Tibial nerve (tissue), 4 donors: Measurements from ENCODE around the gene CD81. TPM values are rescaled to one million over a fixed set of nuclear protein-coding genes. Genes with fewer than 3 reads are reported as not detected.

Source experiments
- DNase-seq, 2 donors: peaks; one replicate each; pipeline ENCODE4 v3.0.0-alpha.2; 2019; ENCODE audit warnings: low spot score in 2 of 2
- H3K27ac ChIP-seq, 4 donors: fragments of 200-600 bp; sonication (generic) in 3 of 4; one replicate each; pipeline ENCODE4 v1.5.1; 2017 to 2019; ENCODE audit warnings: mild to moderate bottlenecking in 1 of 4
- H3K27me3 ChIP-seq, 2 donors: fragments of 200-600 bp; sonication (generic) in 1 of 2; one replicate each; pipeline versions ENCODE4 v1.5.1 to v1.6.0; 2017 to 2019
- H3K36me3 ChIP-seq, 3 donors: fragments of 200-600 bp; sonication (generic); one replicate each; pipeline ENCODE4 v1.5.1; 2018 to 2019
- H3K4me1 ChIP-seq, 4 donors: fragments of 200-600 bp; sonication (generic) in 3 of 4; one replicate each; pipeline ENCODE4 v1.5.1; 2017 to 2019
- H3K4me3 ChIP-seq, 4 donors: fragments of 200-600 bp; sonication (generic) in 3 of 4; one replicate each; pipeline ENCODE4 v1.5.1; 2017 to 2019; ENCODE audit warnings: mild to moderate bottlenecking in 1 of 4, moderate library complexity in 1 of 4
- H3K9me3 ChIP-seq, 4 donors: fragments of 200-600 bp; sonication (generic) in 3 of 4; one replicate each; pipeline ENCODE4 v1.5.1; 2017 to 2019
- EP300 ChIP-seq, 2 donors: sonication (generic); formaldehyde crosslinking; IDR thresholded peaks; one replicate each; pipeline ENCODE4 v1.6.1; 2017; ENCODE audit warnings: antibody characterized with exemption in 2 of 2, mild to moderate bottlenecking in 1 of 2
- POLR2A ChIP-seq, 2 donors: fragments of 450-650 bp; IDR thresholded peaks; one replicate each; pipeline ENCODE4 v1.6.1; 2017; ENCODE audit warnings: antibody characterized with exemption in 2 of 2, mild to moderate bottlenecking in 2 of 2, moderate library complexity in 2 of 2
- WGBS, 2 donors: methylation state at CpG; one replicate each; pipeline ENCODE4 v1.1.5; 2018; 5-methylcytosine and 5-hydroxymethylcytosine counted together
- total RNA-seq, 4 donors: library from RNA; depleted of rRNA; stranded (reverse); fragments of >200 nt; gene quantifications; one replicate each; pipeline ENCODE4 v1.1.0, GENCODE V29; 2016
- TF ChIP-seq, protein P1 (sequence below), 5 experiments: fragments of 200-600 bp in 3 of 5; fragments of 450-650 bp in 2 of 5; sonication (generic) in 3 of 5; IDR thresholded peaks; one replicate each; pipeline ENCODE4 v1.5.1; 2016 to 2019; ENCODE audit warnings: antibody characterized with exemption in 5 of 5, mild to moderate bottlenecking in 3 of 5, moderate library complexity in 2 of 5

CD81 gene
- total RNA-seq, 4 donors from 2014 or later = 650 to 822 (median 674) TPM

GRCh38 chr11:2435288-2436012, 58.3 kb downstream of the CD81 start:
- WGBS, 2 donors = 84 to 87% methylated on average over 12 of the region's 12 CpGs
- H3K27ac ChIP-seq = no peak overlapping the region
- H3K4me3 ChIP-seq = no peak overlapping the region
- TF ChIP-seq EP300 (IDR thresholded peaks at IDR 0.05) (no peak), POLR2A (IDR thresholded peaks at IDR 0.05) (no peak)
- TF ChIP-seq, protein P1, sequence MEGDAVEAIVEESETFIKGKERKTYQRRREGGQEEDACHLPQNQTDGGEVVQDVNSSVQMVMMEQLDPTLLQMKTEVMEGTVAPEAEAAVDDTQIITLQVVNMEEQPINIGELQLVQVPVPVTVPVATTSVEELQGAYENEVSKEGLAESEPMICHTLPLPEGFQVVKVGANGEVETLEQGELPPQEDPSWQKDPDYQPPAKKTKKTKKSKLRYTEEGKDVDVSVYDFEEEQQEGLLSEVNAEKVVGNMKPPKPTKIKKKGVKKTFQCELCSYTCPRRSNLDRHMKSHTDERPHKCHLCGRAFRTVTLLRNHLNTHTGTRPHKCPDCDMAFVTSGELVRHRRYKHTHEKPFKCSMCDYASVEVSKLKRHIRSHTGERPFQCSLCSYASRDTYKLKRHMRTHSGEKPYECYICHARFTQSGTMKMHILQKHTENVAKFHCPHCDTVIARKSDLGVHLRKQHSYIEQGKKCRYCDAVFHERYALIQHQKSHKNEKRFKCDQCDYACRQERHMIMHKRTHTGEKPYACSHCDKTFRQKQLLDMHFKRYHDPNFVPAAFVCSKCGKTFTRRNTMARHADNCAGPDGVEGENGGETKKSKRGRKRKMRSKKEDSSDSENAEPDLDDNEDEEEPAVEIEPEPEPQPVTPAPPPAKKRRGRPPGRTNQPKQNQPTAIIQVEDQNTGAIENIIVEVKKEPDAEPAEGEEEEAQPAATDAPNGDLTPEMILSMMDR (IDR thresholded peaks at IDR 0.05) = no peak
- DNase-seq = no peak
- no peaks in the 10 kb centered on the region for H3K36me3 ChIP-seq
- no peaks in the 10 kb centered on the region for H3K4me1 ChIP-seq
- H3K9me3 ChIP-seq = peaks cover 0 to 11% (median 0%) of the 10 kb centered on the region in 4 donors
- H3K27me3 ChIP-seq = peaks cover 0 to 22% of the 10 kb centered on the region in 2 donors

GRCh38 chr11:2436013-2436520, 59.0 kb downstream of the CD81 start:
- TF ChIP-seq EP300 (IDR thresholded peaks at IDR 0.05) (no peak), POLR2A (IDR thresholded peaks at IDR 0.05) (no peak)
- TF ChIP-seq, protein P1 (IDR thresholded peaks at IDR 0.05) = no peak
- Histone ChIP-seq H3K36me3 (no peaks in the 10 kb centered on the region), H3K4me3 (no peak overlapping the region), H3K4me1 (no peaks in the 10 kb centered on the region), H3K27ac (no peak overlapping the region), H3K9me3 (peaks cover 0 to 11% (median 0%) of the 10 kb centered on the region in 4 donors), H3K27me3 (peaks cover 0 to 23% of the 10 kb centered on the region in 2 donors)
- DNase-seq = no peak
- WGBS, 2 donors = 69 to 82% methylated on average over 8 to 10 of the region's 10 CpGs

DNA sequence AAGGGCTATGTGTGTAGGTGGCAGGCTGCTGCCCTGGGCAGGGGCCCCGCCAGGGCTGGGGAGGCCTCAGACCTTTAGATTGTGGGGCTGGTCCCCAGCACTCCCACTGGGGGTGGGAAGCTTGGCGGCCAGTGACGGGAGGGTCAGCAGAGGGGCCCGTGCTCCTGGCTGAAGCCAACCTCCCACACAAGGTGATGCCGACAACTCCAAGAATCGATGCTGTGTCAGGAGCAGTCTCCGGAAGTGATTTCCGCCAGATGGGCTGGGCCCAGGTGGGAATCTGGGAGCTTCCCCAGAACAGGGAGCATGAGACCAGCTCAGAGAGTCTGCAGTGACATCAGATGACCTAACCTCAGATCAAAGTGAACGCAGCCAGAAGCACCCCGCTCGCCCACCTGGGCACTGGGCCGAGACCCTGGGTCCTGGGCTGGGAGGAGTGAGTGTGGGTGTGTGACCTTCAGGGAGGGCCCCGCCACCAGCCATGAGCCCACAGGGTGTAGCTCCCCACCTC, 59.5 kb downstream of the CD81 start:
- DNase-seq = no peak

DNA sequence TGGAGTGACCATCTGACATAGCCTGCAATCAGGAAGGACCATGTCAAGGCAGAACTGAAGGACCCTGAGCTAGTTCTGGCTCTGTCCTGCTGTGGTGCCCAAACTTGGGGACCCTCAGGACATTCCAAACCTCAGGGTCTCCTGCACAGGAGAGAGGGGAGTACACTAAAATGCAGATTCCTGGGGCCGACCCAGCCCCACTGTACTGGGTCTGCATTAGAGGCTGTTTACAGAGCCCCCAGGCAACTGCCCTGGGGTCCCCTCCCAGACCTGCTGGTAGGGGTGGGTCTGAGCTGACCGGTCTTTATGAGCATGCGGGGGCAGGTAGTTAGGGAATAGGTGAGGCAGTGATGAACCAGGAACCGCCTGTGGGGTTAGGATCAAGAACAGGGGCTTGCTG, 60.4 kb downstream of the CD81 start:
- Histone ChIP-seq H3K4me1 (no peaks in the 10 kb centered on the region), H3K36me3 (no peaks in the 10 kb centered on the region), H3K9me3 (peaks cover 0 to 12% (median 0%) of the 10 kb centered on the region in 4 donors), H3K27me3 (peaks cover 0 to 32% of the 10 kb centered on the region in 2 donors), H3K27ac (no peak overlapping the region), H3K4me3 (no peak overlapping the region)
- WGBS, 2 donors = 81 to 82% methylated on average over 3 to 4 of the region's 4 CpGs
- DNase-seq = no peak
- TF ChIP-seq EP300 (IDR thresholded peaks at IDR 0.05) = no peak
- TF ChIP-seq, protein P1 (IDR thresholded peaks at IDR 0.05) = no peak
- TF ChIP-seq POLR2A (IDR thresholded peaks at IDR 0.05) = no peak

More for the DNA sequence above, 59.5 kb downstream of the CD81 start:
- no peak for TF ChIP-seq POLR2A (IDR thresholded peaks at IDR 0.05)
- TF ChIP-seq, protein P1 (IDR thresholded peaks at IDR 0.05) = no peak
- no peak for TF ChIP-seq EP300 (IDR thresholded peaks at IDR 0.05)
- Histone ChIP-seq H3K9me3 (peaks cover 0 to 11% (median 0%) of the 10 kb centered on the region in 4 donors), H3K27ac (no peak overlapping the region), H3K4me1 (no peaks in the 10 kb centered on the region), H3K36me3 (no peaks in the 10 kb centered on the region), H3K27me3 (peaks cover 0 to 29% of the 10 kb centered on the region in 2 donors), H3K4me3 (no peak overlapping the region)
- WGBS, 2 donors = 77 to 80% methylated on average over 11 to 12 of the region's 13 CpGs

DNA sequence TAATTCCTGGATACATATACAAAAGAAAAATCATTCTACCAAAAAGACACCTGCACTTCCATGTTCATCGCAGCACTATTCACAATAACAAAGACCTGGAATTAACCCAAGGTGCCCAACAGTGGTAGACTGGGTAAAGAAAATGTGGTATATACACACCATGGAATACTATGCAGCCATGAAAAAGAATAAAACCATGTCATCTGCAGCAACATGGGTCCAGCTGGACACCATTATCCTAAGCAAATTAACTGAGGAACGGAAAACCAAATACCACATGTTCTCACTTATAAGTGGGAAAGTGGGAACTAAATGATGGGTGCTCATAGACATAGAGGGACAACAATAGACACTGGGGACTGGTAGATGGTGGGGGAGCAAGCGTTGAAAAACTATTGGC, 62.7 kb downstream of the CD81 start:
- WGBS, 2 donors = 83 to 86% methylated on average over 3 of the region's 3 CpGs
- TF ChIP-seq POLR2A (IDR thresholded peaks at IDR 0.05) = no peak
- TF ChIP-seq, protein P1 (IDR thresholded peaks at IDR 0.05) = no peak
- TF ChIP-seq EP300 (IDR thresholded peaks at IDR 0.05) = no peak
- Histone ChIP-seq H3K27ac (no peak overlapping the region), H3K27me3 (peaks cover 0 to 46% of the 10 kb centered on the region in 2 donors), H3K4me3 (no peak overlapping the region), H3K36me3 (no peaks in the 10 kb centered on the region), H3K4me1 (peaks cover 0 to 7% (median 0%) of the 10 kb centered on the region in 4 donors), H3K9me3 (peaks cover 0 to 20% (median 0%) of the 10 kb centered on the region in 4 donors)
- DNase-seq = no peak
